HS-27A (cell line): ENCODE measurements around the gene SRP68.
"Not testable (repeated sequence)": the region's sequence is repeated elsewhere in the genome, so short reads cannot be mapped to it uniquely, and the experiment has no call there.

Source experiments
- DNase-seq: peaks from one replicate; pipeline ENCODE4 v3.0.0-alpha.2; 2012; ENCODE audit warnings: low read depth, missing footprints

The SRP68 gene

DNA sequence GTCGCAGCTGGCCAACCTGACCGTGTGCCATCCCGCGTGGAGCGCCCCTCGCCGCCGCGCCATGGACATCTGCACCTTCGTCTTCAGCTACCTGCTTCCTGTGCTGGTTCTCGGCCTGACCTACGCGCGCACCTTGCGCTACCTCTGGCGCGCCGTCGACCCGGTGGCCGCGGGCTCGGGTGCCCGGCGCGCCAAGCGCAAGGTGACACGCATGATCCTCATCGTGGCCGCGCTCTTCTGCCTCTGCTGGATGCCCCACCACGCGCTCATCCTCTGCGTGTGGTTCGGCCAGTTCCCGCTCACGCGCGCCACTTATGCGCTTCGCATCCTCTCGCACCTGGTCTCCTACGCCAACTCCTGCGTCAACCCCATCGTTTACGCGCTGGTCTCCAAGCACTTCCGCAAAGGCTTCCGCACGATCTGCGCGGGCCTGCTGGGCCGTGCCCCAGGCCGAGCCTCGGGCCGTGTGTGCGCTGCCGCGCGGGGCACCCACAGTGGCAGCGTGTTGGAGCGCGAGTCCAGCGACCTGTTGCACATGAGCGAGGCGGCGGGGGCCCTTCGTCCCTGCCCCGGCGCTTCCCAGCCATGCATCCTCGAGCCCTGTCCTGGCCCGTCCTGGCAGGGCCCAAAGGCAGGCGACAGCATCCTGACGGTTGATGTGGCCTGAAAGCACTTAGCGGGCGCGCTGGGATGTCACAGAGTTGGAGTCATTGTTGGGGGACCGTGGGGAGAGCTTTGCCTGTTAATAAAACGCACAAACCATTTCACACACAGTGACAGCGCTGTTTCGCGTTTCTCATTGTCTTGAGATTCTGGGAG, 4.7 kb upstream of the SRP68 start:
- no peak for DNase-seq

- DNase-seq = no peak
Measured at GRCh38 chr17:76076146-76076764, 3.9 kb upstream of the SRP68 start.

- DNase-seq = no peak
Measured at GRCh38 chr17:76075364-76076145, 3.2 kb upstream of the SRP68 start.

GRCh38 chr17:76074390-76075363, 2.4 kb upstream of the SRP68 start, which contains the start of gene GALR2:
Gene GALR2, plus strand, starts transcription at chr17:76074781. Its CDS starts 103 bp downstream, at chr17:76074884.
- no peak for DNase-seq

DNA sequence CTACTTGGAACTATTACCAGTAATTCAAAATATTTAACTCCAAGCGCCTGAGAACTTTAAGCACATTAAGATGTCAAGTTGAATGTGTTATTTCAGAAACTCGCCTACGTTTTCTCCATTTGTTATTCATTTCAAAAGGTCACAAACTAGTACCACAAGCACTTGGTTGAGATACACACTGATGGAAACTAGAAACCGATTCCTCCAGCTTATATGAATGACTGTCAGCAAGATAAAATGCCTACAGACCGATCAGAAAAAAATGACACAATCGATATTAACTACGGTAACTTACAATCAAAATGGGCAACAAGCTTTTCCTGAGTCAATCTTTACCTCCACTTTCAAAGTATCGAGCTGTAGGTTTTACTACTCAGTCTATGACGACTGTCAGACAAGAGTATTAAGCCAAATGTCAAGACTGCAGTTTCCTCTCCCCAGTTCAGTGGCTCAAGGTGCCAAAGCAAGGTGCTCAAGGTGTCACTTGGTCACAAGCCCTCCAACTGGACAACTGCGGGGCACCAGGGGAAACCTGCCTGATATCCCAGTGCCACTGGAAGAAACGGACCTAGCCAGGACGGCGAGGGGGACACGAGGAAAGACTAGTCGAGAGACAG, 678 bp downstream of the SRP68 start:
- no peak for DNase-seq

- DNase-seq = no peak
Measured at GRCh38 chr17:76065775-76066174, 6.5 kb downstream of the SRP68 start.

DNA sequence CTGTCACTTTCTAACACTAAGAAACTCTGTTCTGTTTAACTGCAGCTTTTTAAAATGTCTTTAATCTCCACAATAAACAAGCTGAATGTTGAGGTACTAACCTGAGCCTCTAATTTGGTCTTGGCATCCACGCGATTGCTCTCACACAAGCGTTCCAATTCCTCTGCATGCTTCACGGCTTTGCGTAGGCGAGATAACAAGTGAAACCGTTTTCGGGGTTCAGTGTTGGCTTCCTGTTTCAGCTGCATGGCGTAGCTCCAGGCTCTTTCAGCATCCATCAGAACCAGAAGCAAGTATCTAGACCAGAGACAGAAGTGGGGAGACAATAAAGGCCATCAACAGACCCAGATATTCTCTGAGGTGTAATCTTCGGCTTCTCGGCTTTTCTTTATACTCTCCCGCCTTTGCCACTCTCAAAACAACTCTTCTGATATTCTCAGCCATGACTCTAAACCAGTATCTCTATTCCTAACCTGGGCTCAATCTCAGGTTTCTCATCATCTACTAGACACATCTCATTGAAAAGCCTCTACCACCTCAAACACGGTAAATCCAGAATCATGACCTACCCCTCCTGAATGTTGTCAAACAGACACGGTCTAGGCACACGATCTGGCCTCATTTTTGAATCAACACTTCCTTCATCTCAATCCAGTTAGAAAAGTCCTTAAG, 8.3 kb downstream of the SRP68 start:
- DNase-seq = no peak

- DNase-seq = not testable (repeated sequence)
Measured at GRCh38 chr17:76058264-76058663, 14.1 kb downstream of the SRP68 start.

- DNase-seq = no peak
Measured at GRCh38 chr17:76056882-76057281, 15.4 kb downstream of the SRP68 start.

GRCh38 chr17:76054112-76054476, 18.2 kb downstream of the SRP68 start:
- no peak for DNase-seq

DNA sequence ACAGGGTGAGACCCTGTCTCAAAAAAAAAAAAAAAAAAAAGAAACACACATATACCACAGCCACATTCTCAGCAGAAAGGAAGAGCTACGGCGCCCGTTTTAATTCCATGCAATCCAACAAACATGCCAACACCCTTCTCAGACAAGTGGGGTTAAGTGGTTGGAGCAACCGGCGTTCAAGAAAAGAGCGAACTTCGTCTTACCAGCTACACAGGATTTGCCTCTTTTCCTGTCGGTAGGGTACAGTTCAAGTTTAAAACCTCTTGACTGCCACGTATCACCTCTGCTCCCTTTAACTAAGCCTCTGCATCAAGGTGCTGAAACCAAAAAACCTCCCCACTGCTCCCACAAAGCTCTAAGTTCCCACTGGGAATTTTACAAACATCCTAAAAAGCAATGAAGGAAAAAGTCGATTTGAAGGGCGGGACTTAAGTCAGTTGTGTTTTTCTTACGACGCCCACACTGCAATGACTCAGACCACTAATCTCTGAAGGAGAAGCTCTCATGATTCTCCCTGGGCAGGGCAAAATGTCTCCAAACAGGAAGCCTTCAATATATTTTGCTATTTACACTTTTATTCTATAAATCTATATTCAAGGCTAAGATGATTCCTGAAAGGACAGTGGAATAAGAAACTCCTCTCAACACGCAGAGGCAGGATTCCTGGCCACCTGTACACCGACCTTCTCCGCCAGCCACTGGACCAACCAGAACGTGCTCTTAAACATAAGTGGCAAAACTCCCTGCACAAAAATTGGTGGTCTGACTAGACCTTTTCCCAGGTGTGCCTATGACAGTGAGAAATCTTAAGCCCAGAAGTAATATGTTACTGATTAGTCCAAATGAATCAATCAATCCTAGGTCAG, 18.8 kb downstream of the SRP68 start:
- DNase-seq = no peak

GRCh38 chr17:76051561-76051960, 20.8 kb downstream of the SRP68 start:
- DNase-seq = no peak

DNA sequence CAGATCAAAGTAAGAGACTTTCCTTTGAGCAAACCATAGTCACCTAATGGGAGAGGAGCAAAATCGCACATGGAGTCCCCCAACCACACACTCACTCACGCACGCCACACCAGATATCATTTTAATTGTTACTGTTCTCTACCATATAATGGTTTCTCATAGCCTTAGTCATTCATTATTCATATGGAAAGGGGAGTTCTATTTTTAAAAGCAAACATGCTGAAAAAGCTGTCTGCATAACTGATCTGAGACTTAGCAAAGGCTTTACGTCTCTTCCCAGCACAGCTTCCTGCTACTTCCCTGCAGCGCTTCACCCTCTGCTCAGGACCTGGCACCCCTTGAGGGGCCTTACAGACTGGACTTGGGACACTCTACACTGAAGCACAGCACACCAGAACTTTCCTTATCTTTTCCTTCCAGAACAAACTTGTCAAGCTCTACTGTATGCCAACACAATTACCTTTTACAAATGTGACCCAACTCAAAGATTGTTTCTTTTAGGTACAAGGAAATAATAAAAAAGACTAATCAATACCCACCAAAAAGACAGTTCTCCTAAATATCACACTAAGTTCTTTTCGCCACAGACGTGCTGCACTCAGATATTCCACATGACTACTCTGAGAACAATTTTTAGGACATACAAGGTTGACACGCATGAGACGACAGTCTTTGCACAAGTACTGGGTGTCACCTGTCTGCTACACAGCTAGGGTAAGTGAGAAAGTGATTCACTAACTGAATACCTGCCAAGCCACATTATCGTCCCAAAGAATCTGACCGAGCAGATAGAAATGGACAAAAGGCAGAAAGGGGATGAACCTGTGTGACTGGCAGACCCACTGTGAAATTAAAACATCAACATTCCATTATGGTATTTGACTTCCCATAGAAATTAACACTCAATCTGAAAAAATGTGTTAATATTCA, 21.5 kb downstream of the SRP68 start:
- DNase-seq = no peak

- no peak for DNase-seq
Measured at GRCh38 chr17:76049836-76050537, 22.3 kb downstream of the SRP68 start.

DNA sequence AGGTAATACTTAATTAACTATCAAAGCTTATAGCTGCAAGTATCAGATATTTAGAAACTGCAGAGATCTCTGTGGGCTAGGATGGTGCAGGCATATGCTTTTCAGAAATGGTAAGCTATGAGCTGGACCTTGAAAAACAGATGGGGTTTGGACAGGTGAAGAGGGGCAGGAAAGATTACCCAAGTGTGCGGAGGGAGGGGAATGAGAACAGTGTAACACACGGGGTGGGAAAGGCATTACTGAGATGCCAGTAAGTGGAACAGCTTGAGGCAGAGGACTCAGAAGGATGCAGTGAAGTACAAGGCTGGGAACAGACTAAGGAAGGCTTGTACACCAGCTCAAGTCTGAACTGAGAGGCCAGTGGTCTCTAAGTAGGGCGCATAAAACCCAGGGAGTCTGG, 23.1 kb downstream of the SRP68 start:
- no peak for DNase-seq

- DNase-seq = no peak
Measured at GRCh38 chr17:76048711-76049110, 23.6 kb downstream of the SRP68 start.

DNA sequence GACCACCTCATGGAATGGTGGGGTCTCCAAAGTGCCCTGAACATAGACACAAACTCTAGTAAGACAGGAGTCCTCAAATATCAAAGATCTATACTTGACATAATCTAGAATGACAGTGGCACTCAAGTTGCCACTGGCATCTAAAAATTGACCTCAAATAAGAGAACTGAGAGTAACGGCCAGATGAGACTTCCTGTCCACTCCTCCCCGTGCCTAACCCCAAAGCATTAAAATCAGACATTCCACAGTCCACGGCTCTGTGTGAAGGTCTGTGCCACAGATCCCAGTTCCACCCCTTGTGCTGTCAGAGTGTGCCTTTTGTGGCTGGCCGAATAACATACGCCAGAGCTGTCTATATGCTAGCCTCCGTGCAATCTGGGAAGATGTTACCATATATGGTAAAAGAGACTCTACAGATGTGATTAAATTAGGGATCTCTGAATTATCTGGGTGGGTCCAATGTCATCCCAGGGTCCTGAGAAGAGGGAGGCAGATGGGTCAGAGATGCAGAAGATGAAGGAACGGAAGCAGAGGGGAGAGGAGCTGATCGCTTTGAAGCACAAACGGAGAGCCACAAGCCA, 24.2 kb downstream of the SRP68 start:
- no peak for DNase-seq

GRCh38 chr17:76046064-76046463, 26.3 kb downstream of the SRP68 start:
- no peak for DNase-seq
